Fibroblast of lung (primary cell): ENCODE measurements around the gene NRCAM. TPM values are rescaled to one million over a fixed set of nuclear protein-coding genes. Genes with fewer than 3 reads are reported as not detected.

ENCODE experiments used
- DNase-seq, 2 donors: peaks; one replicate each; pipeline versions ENCODE4 v3.0.0 to v3.0.0-alpha.2; 2010; ENCODE audit warnings: low read depth in 2 of 2
- H2AFZ ChIP-seq: 2 replicates; pipeline ENCODE4 v1.5.1; 2012; ENCODE audit warnings: low read length, control low read depth, inconsistent platforms
- H3K27ac ChIP-seq: 2 replicates; pipeline ENCODE4 v1.5.1; 2011; ENCODE audit warnings: low read length, control low read depth; ENCODE audit not compliant: insufficient read depth
- H3K27me3 ChIP-seq: 2 replicates; pipeline ENCODE4 v1.5.1; 2011; ENCODE audit warnings: mild to moderate bottlenecking, low read length; ENCODE audit not compliant: control insufficient read depth, insufficient read depth
- H3K36me3 ChIP-seq: 2 replicates; pipeline ENCODE4 v1.5.1; 2011; ENCODE audit warnings: low read length; ENCODE audit not compliant: control insufficient read depth, insufficient read depth
- H3K4me1 ChIP-seq: 2 replicates; pipeline ENCODE4 v1.5.1; 2011; ENCODE audit warnings: low read length; ENCODE audit not compliant: control insufficient read depth, insufficient read depth; ENCODE audit errors: extremely low read depth
- H3K4me2 ChIP-seq: 2 replicates; pipeline ENCODE4 v1.5.1; 2011; ENCODE audit warnings: low read length, control low read depth; ENCODE audit not compliant: insufficient read depth; ENCODE audit errors: extremely low read depth
- H3K4me3 ChIP-seq, 4 experiments: fragments of 200-600 bp in 1 of 4; sonication (generic) in 1 of 4; replicated peaks in 1 of 4; 2 replicates each; pipeline ENCODE4 v1.5.1; 2011 to 2016; ENCODE audit warnings: low read length in 4 of 4, low read depth in 3 of 4, mild to moderate bottlenecking in 3 of 4, control low read depth in 2 of 4, inconsistent platforms in 1 of 4, mixed read lengths in 1 of 4; ENCODE audit not compliant: insufficient read depth in 1 of 4; ENCODE audit errors: control extremely low read depth in 1 of 4
- H3K79me2 ChIP-seq: 2 replicates; pipeline ENCODE4 v1.5.1; 2012; ENCODE audit warnings: mild to moderate bottlenecking, low read length, inconsistent platforms; ENCODE audit not compliant: control insufficient read depth, insufficient read depth
- H3K9ac ChIP-seq: 2 replicates; pipeline ENCODE4 v1.5.1; 2011; ENCODE audit warnings: mild to moderate bottlenecking, low read length, control low read depth; ENCODE audit not compliant: insufficient read depth
- H3K9me3 ChIP-seq: 2 replicates; pipeline ENCODE4 v1.5.1; 2012; ENCODE audit warnings: low read depth, low read length; ENCODE audit not compliant: control insufficient read depth, insufficient read depth
- H4K20me1 ChIP-seq: 2 replicates; pipeline ENCODE4 v1.5.1; 2011; ENCODE audit warnings: low read length; ENCODE audit not compliant: control insufficient read depth, insufficient read depth; ENCODE audit errors: extremely low read depth
- CTCF ChIP-seq, 2 donors: IDR thresholded peaks in 1 of 2; conservative IDR thresholded peaks in 1 of 2; 1 replicate in 1 of 2; 2 replicates in 1 of 2; pipeline ENCODE4 v1.5.1; 2011 to 2012; ENCODE audit warnings: low read length in 2 of 2, control low read depth in 1 of 2, inconsistent platforms in 1 of 2, low read depth in 1 of 2, mild to moderate bottlenecking in 1 of 2
- EZH2 ChIP-seq: IDR thresholded peaks from 2 replicates; pipeline ENCODE4 v1.5.1; 2012; ENCODE audit warnings: low read length, control low read depth, mild to moderate bottlenecking; ENCODE audit errors: missing control alignments
- polyA plus RNA-seq, 2 donors: library from polyadenylated mRNA; depleted of rRNA in 1 of 2; stranded (reverse) in 1 of 2; unstranded in 1 of 2; fragments of >200 nt; gene quantifications; 2 replicates each; pipeline ENCODE4 v1.2.1, GENCODE V29; 2011 to 2012; ENCODE audit warnings: missing spikeins in 1 of 2
- total RNA-seq: library from RNA; depleted of rRNA; stranded (reverse); fragments of >200 nt; gene quantifications from 2 replicates; pipeline ENCODE4 v1.2.1, GENCODE V29; 2014

Gene NRCAM
- total and polyA plus RNA-seq, 2 donors (not counting 1 experiment from before 2014, with no cell fraction given), result 2.1 to 2.2 TPM

GRCh38 chr7:108193594-108194498 lies 262.4 kb downstream of the NRCAM start:
- DNase-seq, result no peak
- Histone ChIP-seq H3K4me1 (no peaks in the 10 kb centered on the region), H3K79me2 (no peaks in the 10 kb centered on the region), H3K9me3 (no peaks in the 10 kb centered on the region), H3K27ac (no peak overlapping the region), H2AFZ (no peak overlapping the region), H3K4me2 (no peak overlapping the region), H3K4me3 (no peak overlapping the region), H3K27me3 (no peaks in the 10 kb centered on the region), H4K20me1 (no peaks in the 10 kb centered on the region), H3K9ac (no peak overlapping the region), H3K36me3 (no peaks in the 10 kb centered on the region)
- TF ChIP-seq CTCF (conservative IDR thresholded peaks at IDR 0.05 in 1 of 2, IDR thresholded peaks at IDR 0.05 in 1 of 2; ENCODE audit: low read depth in 1 of 2, low read length in 2 of 2) (no peak), EZH2 (no peak)

- H3K9me3 ChIP-seq, result no peaks in the 10 kb centered on the region
- no peak overlapping the region for H2AFZ ChIP-seq
- no peak overlapping the region for H3K4me2 ChIP-seq
- no peak overlapping the region for H3K4me3 ChIP-seq
- H3K27me3 ChIP-seq, result no peaks in the 10 kb centered on the region
- DNase-seq, result peak in 1 of 2 donors; percentile 23
- no peaks in the 10 kb centered on the region for H4K20me1 ChIP-seq
- H3K79me2 ChIP-seq, result no peaks in the 10 kb centered on the region
- no peak overlapping the region for H3K27ac ChIP-seq
- no peaks in the 10 kb centered on the region for H3K4me1 ChIP-seq
- H3K9ac ChIP-seq, result no peak overlapping the region
- no peaks in the 10 kb centered on the region for H3K36me3 ChIP-seq
- TF ChIP-seq EZH2 (no peak), CTCF (conservative IDR thresholded peaks at IDR 0.05 in 1 of 2, IDR thresholded peaks at IDR 0.05 in 1 of 2; ENCODE audit: low read depth in 1 of 2, low read length in 2 of 2) (no peak)
Observed at GRCh38 chr7:108190891-108191290, 265.3 kb downstream of the NRCAM start.

- H3K27ac ChIP-seq, result no peak overlapping the region
- H3K4me3 ChIP-seq, result no peak overlapping the region
- H3K4me1 ChIP-seq, result no peaks in the 10 kb centered on the region
- no peaks in the 10 kb centered on the region for H3K79me2 ChIP-seq
- H3K4me2 ChIP-seq, result no peak overlapping the region
- H3K9ac ChIP-seq, result no peak overlapping the region
- no peak for TF ChIP-seq EZH2
- TF ChIP-seq CTCF (conservative IDR thresholded peaks at IDR 0.05 in 1 of 2, IDR thresholded peaks at IDR 0.05 in 1 of 2; ENCODE audit: low read depth in 1 of 2, low read length in 2 of 2), result no peak
- no peaks in the 10 kb centered on the region for H3K27me3 ChIP-seq
- H2AFZ ChIP-seq, result no peak overlapping the region
- no peaks in the 10 kb centered on the region for H3K9me3 ChIP-seq
- no peaks in the 10 kb centered on the region for H3K36me3 ChIP-seq
- DNase-seq, result no peak
- no peaks in the 10 kb centered on the region for H4K20me1 ChIP-seq
Observed at GRCh38 chr7:108189733-108190388, 266.4 kb downstream of the NRCAM start.
